HG03432 (cell line): ENCODE measurements around the gene EXPH5.
A peak's percentile ranks its signal among the peaks of the same experiment; 100 is the strongest.
"Not testable (repeated sequence)": the region's sequence is repeated elsewhere in the genome, so short reads cannot be mapped to it uniquely, and the experiment has no call there.

Source experiments
- ATAC-seq: cut with Tn5 transposase; IDR thresholded peaks from one replicate; pipeline ENCODE4 v1.9.1; 2021; ENCODE audit warnings: mild to moderate bottlenecking, moderate library complexity; ENCODE audit not compliant: unreplicated experiment

EXPH5 gene

GRCh38 chr11:108606495-108607160, 13.1 kb upstream of the EXPH5 start:
- no peak for ATAC-seq

DNA sequence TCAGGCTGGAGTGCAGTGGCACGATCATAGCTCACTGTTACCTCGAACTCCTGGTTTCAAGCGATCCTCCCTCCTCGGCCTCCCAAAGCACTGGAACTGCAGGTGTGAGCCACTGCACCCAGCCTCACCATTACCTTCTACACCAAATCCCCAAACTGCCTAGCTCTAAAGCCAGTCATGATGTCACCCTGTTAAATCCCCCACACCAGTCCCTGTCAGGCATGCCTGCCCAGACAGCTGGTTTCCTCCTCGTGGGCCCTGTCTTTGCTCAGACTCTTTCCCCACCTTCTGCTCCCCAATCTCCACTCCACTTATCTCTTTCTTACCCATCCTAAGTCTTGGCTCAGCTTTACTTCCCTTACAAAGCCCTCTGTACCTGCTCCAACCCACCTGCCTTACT, 12.5 kb upstream of the EXPH5 start:
- no peak for ATAC-seq

DNA sequence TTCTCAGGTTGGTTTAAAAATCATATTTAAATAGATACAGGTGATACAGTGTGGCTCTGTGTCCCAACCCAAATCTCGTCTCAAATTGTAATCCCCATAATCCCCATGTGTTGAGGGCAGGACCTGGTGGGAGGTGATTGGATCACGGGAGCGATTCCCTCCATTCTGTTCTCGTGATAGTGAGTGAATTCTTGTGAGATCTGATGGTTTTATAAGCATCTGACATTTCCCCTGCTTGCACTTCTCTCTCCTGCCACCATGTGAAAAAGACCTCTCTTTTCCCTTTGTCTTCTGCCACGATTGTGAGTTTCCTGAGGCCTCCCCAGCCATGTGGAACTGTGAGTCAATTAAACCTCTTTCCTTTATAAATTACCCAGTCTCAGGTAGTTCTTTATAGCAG, 9.2 kb upstream of the EXPH5 start:
- ATAC-seq, result not testable (repeated sequence)

DNA sequence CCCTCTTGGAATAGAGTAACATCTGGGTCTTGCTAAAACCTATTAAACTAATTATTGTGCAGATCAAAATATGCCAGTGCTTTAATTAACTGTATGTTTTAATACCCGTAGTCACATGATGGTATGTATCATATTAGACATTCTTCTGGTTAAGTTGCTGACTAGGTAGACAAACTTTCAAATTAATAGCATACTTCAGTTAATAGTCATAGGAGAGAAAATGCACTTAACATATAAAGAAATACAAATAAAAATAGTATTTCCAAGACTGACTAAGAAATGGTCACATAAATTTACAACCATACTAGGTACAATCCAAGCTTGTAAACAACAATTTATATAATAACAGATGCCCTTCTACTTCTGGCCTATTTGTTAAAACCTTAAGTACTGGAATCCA, 7.6 kb upstream of the EXPH5 start:
- no peak for ATAC-seq

- no peak for ATAC-seq
Observed at GRCh38 chr11:108599978-108600377, 6.4 kb upstream of the EXPH5 start.

DNA sequence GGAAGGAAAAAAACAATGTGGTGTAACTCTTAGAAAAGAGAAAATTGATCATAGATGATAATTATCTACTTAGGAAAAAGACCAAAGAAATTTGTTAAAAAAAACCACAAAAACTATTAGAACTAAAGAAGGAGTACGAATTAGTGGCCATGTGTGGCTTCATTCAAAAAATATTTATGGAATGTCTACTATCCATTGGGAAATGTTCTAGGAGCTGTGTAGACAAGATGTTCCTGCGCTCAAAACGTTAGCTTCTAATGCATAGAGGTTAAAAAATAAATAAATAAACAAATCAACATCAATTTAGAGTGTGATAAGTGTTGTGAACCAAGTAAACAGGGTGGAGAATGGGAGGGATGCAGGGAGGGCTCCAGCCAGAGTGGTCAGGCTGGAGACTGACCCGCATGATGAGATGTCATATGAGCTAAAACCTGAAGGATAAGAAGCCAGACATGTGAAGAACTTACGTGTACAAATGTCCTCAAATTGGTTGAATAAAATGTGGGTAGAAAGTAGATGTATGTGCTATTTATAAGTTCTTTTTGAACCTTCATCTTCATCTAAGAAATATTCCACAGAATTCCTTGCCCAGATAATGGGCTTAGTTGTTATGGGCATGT, 4.3 kb upstream of the EXPH5 start:
- ATAC-seq, result no peak

GRCh38 chr11:108596701-108597100, 3.1 kb upstream of the EXPH5 start:
- ATAC-seq, result no peak

- ATAC-seq, result no peak
Observed at GRCh38 chr11:108593923-108594434, 411 bp upstream of the EXPH5 start.

GRCh38 chr11:108592591-108593213, 866 bp downstream of the EXPH5 start:
- ATAC-seq, result peak; percentile 39

- no peak for ATAC-seq
Observed at GRCh38 chr11:108591893-108592292, 1.7 kb downstream of the EXPH5 start.

DNA sequence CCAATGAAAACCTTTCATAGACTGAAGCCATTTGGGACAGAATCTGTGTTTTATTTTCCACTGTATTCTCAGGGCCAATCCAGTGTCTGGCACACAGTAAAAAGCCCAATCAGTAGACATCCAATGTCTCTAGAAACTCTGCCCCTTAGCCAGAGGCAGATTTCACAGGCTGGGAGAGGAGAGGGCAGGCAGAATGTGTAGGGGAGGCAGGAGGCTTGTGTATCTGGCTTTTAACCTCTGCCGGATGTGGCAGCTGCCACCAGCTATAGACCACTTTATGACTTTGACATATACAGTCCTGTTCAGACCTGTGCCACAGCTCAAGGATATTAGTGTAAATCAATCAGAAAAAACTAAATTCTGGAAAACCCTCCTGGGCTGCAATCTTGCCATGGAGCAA, 4.4 kb downstream of the EXPH5 start:
- ATAC-seq, result no peak

GRCh38 chr11:108588287-108588686, 5.3 kb downstream of the EXPH5 start:
- ATAC-seq, result no peak

GRCh38 chr11:108587109-108587508, 6.5 kb downstream of the EXPH5 start:
- peak; percentile 50 for ATAC-seq

DNA sequence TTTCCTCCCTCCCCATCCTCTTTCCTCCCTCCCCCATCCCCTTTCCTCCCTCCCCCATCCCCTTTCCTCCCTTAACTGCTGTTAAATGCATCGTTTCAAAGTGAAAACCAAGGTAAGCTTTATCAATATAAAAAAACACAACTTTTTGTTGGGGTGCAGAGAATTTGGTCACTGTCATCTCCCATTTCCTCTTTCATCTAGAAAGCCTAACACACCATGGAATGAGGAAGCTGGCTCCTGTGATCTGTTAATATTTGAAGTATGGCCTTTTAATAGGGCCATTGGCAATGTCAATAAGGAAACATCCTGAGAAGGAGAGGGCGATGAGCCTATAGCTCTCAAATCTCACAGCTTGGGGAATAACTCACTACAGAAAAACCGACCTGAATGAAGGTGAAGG, 7.0 kb downstream of the EXPH5 start:
- peak; percentile 25 for ATAC-seq

- not testable (repeated sequence) for ATAC-seq
Observed at GRCh38 chr11:108586185-108586584, 7.4 kb downstream of the EXPH5 start.

DNA sequence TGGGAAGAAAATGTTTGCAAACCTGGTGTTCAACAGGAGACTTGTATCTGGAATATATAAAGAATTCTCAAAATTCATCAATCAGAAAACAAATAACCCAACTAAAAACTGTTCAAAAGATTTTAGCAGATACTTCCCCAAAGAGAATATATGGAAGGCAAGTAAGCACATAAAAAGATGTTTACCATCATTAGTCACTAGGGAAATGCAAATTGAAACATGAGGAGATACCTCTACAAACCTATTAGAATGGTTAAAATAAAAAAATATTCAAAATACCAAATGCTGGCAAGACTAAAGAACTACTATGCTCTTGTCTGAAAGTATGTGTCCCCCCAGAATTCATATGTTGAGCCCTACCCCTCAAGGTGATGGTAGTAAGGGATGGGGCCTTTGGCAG, 8.6 kb downstream of the EXPH5 start:
- no peak for ATAC-seq

DNA sequence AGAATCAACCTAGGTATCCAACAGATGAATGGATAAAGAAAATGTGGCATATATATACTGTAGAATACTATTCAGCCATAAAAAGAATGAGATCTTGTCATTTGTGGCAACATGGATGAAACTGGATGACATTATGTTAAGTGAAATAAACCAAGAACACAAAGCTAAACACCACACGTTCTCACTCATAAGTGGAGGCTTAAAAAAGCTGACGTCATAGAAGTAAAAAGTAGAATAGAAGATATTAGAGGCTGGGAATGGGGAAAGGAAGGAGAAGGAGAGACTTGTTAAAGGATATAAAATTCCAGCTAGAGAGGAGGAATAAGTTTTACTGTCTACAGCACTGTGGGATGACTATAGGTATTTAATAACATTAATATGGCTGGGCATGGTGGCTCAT, 12.9 kb downstream of the EXPH5 start:
- no peak for ATAC-seq

DNA sequence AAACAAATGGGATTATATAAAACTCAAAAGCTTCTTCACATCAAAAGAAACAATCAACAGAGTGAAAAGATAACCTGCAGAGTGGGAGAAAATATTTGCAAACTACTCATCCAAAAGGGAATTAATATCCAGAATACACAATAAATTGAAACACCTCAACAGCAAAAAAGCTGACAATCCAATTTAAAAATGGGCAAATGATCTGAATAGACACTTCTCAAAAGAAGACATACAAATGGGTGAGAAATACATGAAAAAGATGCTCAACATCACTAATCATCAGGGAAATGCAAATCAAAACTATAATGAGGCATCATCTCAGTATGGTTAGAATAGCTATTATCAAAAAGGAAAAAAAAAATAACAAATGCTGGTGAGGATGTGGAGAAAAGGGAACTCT, 13.5 kb downstream of the EXPH5 start:
- no peak for ATAC-seq

DNA sequence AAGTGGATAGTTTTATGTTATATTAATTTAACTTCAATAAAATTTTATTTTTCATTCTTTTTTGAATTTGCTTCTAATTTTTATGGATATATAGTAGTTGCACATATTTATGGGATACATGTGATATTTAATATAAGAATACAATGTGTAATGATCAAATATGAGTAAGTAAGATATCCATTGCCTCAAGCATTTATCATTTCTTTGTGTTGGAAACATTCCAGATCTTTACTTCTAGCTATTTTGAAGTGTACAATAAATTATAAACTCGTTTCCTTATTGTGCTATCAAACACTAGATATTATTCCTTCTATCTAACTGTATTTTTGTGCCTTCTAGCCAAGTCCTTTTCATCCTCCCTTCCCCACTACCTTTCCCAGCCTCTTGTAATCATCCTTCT, 17.0 kb downstream of the EXPH5 start:
- no peak for ATAC-seq

DNA sequence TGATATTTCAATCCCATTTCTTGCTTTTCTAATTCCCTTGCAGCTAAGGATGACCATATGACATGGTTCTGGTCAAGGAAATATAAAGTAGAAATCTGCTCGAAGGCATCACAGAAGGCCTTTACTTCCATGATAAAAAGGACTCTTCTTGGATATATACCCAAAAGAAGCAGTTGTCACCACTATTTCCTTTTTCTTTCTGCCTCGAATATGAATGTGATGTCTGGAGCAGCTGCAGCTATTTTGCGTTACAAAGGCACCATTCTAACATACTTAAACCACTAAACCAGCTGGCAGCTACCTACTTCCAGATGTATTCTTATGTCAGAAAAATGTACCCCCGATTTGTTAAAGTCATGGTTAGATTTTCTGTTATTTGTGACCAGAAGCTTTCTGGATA, 18.9 kb downstream of the EXPH5 start:
- ATAC-seq, result no peak

DNA sequence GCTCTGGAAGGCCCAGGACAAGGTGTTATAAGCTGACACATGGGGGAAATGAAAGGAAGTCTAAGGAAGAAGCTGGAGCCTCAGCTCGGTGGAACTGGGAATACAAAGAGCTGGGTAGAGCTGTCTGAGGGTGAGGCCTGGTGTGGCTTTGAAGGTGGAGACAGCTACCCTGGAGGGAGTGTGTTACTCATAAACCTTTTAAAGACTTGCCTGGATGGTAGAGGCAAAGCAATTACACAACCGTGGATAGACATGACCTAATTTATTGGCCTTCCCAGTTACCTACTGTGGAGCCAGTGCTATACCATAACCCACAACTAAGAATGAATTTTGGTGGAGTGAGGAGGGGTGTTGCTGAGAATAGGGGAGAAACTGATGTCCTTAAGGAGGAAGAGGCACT, 22.6 kb downstream of the EXPH5 start:
- ATAC-seq, result no peak

- no peak for ATAC-seq
Observed at GRCh38 chr11:108569896-108570295, 23.7 kb downstream of the EXPH5 start.
